Activated effector memory CD4-positive, alpha-beta T cell treated with Interleukin-2 at 50 U/mL for 16 hours (primary cell): ENCODE results near the gene TIMM29.
"Not testable (repeated sequence)": the region's sequence is repeated elsewhere in the genome, so short reads cannot be mapped to it uniquely, and the experiment has no call there.

ENCODE experiments used
- DNase-seq: peaks from one replicate; pipeline ENCODE4 v3.0.0-alpha.2; 2020

TIMM29 gene

DNA sequence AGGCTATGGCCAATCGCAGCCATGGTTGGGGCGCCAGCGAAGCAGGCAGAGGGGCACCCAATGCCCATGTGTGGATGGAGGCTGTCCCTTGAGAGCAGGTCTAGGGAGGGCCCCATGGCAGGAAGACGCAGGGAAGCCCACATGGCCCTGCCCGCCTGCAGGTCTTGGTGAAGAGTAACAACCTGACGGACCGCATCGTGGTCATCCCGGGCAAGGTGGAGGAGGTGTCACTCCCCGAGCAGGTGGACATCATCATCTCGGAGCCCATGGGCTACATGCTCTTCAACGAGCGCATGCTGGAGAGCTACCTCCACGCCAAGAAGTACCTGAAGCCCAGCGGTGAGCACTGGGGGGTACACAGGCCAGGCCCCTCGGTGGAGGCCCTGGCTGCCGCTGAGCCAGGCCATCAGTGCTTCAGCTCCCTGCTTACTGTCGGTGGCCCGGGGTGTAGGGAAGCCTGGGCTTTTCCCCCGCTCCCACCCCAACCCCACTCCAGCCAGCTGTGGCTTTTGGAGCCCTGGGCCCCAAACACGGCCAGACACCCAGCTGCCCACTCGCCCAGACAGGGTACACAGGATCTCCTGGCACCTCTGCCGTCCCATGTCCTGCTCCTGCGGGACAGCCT, 14.8 kb upstream of the TIMM29 start:
- DNase-seq, result no peak

DNA sequence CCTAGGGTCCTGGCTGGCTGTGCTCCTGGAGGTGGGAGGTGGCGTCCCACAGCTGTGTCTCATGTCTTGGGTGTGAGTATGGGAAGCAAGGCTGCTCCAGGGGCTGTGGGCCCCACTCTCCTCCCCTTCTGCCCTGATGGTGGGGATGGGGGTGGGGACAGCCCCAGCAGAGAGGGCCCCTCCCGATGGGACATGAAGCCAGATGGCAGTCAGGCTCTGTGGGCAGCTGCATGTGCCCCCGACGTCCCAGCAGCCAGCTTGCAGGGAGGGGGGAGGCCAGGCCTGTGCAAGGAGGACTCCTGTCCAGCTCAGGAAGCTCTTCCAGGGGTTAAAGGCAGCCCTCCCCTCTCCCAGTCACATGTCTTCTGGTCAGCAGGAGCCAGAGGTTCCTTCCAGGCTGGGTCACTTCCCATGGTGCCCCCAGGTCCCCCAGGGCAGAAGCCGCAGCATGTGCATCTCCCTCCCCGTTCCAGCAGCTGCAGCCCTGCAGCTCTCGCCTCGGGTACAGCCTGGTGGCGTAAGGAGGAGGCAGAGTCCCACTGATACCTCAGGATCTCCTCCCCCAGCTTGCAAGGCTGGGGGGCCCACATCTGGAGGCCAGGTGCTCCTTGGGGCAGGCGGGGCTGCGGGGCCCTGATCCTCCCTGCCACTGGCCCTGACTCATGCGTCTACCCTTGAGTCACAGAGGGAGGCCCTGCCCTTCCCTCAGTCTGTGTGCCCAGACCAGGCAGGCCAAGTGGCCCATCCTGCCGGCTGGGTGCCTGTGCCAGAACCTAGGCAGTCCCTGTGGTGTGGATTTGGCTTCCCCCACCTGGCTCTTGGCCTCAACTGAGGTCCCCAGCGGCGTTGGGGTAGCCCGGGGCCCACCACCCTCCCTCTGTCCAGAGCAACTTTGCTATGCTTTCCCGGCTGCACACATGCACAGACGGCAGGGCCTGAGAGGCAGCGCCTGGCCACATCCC, 13.2 kb upstream of the TIMM29 start:
- no peak for DNase-seq

DNA sequence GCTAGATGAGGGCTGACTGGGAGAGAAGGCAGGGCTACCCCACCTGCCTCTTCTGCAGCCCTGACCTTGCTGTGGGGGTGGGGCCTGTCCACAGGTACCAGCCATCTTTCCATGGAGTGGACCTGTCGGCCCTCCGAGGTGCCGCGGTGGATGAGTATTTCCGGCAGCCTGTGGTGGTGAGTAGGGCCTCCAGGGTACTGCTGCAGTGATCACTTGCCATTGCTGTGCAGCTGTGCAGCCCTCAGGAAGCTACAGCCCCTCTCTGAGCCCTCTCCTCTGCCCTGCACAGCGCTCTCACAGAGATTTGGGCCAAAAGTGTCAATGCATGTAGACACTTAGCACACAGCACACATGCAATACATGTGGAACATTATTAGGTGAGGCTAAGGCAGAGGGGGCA, 12.0 kb upstream of the TIMM29 start:
- DNase-seq, result no peak

- DNase-seq, result no peak
Observed at GRCh38 chr19:10918359-10918758, 10.3 kb upstream of the TIMM29 start.

- no peak for DNase-seq
Observed at GRCh38 chr19:10919352-10920287, 9.0 kb upstream of the TIMM29 start.

DNA sequence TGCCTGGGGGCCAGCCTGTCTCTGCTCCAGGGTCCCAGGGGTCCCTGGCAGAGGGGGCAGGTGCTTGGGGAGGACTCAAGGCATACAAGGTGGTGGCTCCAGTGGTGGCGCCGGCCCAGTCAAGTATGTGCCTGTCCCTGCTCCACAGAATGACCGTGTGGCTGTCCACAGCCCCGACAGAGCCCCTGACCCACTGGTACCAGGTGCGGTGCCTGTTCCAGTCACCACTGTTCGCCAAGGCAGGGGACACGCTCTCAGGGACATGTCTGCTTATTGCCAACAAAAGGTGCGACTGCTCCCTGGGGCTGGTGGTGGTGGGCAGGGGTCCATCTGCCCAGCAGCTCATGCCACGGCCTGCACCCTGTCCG, 8.3 kb upstream of the TIMM29 start:
- no peak for DNase-seq

DNA sequence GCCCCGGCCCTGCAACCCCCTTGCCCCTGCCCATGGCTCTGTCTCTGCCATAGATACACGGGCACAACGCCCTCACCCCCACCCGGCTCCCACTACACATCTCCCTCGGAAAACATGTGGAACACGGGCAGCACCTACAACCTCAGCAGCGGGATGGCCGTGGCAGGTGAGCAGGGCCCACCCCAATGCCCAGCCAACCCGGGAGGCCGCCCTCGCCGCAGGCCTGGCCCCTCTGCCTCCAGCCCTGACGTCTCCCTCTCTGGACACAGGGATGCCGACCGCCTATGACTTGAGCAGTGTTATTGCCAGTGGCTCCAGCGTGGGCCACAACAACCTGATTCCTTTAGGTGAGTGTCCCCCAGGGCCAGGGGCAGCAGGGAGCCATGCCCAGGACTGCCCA, 7.8 kb upstream of the TIMM29 start:
- DNase-seq, result no peak

DNA sequence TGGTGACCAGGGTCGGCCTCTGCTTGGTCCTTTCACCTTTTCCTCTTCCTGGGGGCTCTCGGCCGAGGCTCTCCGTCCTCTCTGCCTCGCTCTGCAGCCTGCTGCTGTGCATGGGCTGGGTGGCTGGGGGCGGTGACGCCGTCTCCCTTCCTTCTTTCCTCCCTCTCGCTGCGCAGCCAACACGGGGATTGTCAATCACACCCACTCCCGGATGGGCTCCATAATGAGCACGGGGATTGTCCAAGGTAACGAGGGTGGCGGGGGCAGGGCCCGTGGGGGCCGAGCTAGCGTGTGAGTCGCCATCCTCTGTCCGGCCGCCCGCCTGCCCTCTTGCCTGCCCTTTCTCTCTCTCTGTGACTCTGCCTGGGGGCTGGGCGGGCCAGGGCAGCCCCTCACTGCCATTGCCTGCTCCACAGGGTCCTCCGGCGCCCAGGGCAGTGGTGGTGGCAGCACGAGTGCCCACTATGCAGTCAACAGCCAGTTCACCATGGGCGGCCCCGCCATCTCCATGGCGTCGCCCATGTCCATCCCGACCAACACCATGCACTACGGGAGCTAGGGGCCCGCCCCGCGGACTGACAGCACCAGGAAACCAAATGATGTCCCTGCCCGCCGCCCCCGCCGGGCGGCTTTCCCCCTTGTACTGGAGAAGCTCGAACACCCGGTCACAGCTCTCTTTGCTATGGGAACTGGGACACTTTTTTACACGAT, 7.3 kb upstream of the TIMM29 start:
- DNase-seq, result no peak

GRCh38 chr19:10921910-10922637, 6.5 kb upstream of the TIMM29 start:
- no peak for DNase-seq

- DNase-seq, result no peak
Observed at GRCh38 chr19:10922638-10923014, 6.0 kb upstream of the TIMM29 start.

DNA sequence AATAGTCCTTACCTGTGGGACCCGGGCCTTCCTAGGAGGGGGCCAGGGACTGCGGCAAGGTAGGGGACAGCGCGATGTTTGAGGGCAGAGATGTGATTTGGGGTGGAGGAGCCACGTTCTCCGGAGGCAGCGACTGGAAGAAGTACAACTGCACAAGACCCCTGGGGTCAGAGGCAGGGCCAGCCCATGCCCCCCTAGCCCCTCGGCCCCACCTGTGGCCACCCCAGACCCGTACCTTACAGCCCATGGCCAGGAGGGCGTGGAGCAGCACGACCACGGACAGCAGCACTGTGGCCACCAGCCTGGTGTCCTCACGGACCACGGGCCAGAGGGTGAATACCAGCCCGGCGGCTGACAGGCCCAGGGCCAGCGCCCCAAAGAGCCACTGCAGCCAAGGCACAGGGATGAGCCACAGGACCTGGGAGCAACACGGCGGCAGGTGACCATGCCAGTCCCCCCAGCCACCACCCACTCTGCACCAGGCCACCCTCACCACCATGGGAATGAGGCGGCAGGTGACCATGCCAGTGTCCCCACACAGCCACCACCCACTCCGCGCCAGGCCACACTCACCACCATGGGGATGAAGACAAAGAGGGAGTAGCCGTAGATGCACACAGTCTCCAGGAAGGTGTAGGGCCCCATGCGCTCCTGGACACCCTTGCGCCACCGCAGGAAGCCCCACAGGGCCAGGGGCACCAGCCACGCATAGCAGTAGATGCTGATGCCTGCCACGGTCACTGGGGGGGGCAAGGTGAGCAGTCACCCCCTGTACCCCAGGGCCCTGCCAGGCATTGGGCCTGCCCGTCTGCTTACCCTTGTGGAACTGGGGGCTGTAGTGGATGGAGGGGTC, 5.1 kb upstream of the TIMM29 start:
- no peak for DNase-seq

DNA sequence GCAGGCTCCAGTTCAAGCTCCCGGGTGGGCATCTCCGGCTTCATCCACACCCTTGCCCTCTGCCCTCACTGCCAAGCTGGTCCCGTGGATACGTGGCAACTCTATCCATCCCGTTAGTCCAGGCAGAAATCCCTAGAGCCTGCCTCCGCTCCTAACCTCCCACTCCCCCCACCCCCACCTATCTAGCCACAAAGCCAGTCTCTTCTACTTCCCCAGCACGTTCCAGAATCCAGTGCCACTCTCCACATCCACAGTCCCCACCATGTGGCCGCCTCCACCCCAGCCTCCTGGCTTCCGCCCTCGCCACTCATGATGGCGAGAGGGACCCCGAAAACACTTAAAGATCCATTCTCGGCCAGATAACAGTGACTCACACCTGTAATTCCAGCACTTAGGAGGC, 4.0 kb upstream of the TIMM29 start:
- DNase-seq, result no peak

DNA sequence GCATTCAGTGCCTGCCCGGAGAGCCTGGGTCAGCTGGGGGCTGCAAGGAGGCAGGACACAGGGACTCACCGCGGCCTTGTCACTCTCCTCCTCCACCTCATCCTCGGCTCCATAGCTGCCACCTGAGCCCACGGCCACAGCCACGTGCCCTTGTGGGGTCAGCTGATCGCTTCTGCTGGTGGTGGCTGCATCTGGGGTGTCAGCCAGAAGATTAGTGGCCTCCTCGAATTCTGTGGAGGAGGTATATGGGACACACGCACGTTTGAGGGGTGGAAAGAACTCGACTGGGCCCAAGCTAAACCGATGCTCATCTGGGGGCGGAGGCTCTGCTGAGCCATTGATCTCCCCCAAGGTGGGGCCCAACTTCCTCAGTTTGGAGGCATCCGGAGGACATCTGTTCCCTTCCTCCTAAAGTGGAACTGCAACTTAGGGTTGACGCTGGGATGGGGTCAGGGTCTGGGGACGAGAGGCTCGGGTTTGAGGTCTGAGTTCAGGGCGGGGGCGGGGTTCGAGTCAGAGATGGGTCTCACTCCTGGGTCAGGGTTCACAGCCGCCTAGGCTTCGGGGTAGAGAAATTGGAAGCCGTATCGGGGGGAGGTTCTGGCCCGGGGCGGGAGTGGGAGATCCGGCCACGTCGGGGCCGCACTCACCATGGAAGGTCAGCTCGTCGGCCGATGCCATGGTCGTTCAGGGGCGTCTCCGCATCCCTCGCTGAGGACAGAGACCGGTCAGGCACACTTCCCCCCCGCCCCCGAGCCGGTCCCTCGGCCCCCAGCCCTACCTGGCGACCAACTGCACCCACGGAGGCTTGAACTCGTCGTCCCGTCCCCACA, 665 bp upstream of the TIMM29 start:
- no peak for DNase-seq

GRCh38 chr19:10929402-10929794, 787 bp downstream of the TIMM29 start:
- DNase-seq, result no peak

GRCh38 chr19:10935371-10936059, 6.9 kb downstream of the TIMM29 start:
- DNase-seq, result no peak

DNA sequence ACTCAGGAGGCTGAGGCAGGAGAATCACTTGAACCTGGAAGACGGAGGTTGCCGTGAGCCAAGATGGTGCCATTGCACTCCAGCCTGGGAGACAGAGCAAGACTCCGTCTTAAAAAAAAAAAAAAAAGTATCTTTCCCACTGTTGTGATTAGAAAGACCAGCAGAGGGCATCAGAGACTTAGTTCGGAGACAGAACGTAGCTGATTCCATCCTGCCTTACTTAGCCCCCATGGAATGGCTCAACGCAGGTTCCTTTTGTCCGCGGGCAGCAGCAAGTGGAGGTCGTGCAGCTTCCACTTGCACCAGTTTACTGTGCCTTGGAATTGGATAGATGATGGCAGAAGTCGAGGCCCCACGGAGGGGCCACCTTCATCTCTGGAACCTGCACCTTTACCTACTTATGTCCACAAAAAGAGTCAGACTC, 8.1 kb downstream of the TIMM29 start:
- DNase-seq, result no peak

GRCh38 chr19:10941649-10942048, 13.0 kb downstream of the TIMM29 start:
- not testable (repeated sequence) for DNase-seq

DNA sequence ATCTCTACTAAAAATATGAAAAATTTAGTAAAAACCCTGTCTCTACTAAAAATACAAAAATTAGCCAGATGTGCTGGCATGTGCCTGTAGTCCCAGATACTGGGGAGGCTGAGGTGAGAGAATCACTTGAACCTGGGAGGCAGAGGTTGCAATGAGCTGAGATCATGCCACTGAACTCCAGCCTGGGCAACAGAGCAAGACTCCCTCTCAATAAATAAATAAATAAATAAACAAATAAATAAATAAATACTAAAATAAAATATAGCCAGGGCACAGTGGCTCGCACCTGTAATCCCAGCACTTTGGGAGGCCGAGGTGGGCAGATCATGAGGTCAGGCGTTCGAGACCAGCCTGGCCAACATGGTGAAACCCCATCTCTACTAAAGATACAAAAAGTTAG, 14.8 kb downstream of the TIMM29 start:
- not testable (repeated sequence) for DNase-seq

DNA sequence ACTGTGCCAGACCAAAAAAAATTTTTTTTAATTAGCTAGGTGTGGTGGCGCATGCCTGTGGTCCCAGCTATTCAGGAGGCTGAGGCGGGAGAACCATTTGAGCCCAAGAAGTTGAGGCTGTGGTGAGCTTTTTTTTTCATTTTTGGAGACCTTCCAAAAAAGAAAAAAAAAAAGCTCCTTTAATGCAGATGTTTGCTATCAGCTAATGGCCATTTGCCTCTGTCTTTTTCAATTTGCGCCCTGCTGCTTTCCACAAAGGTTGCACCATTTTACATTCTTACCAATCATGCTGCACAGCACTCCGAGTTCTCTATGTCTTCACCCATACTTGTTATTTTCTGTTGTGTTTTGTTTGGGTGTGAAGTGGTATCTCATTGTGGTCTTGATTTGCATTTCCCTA, 16.7 kb downstream of the TIMM29 start:
- DNase-seq, result no peak
